GM12892 (cell line): Measurements from ENCODE around the gene ABTB2.

Source experiments
- POLR2A ChIP-seq: IDR thresholded peaks from 2 replicates; pipeline ENCODE4 v1.6.1; 2011; ENCODE audit warnings: low read depth, low read length, control low read depth
- POLR2AphosphoS5 ChIP-seq: IDR thresholded peaks from 2 replicates; pipeline ENCODE4 v1.6.1; 2011; ENCODE audit warnings: low read depth, low read length, control low read depth

DNA sequence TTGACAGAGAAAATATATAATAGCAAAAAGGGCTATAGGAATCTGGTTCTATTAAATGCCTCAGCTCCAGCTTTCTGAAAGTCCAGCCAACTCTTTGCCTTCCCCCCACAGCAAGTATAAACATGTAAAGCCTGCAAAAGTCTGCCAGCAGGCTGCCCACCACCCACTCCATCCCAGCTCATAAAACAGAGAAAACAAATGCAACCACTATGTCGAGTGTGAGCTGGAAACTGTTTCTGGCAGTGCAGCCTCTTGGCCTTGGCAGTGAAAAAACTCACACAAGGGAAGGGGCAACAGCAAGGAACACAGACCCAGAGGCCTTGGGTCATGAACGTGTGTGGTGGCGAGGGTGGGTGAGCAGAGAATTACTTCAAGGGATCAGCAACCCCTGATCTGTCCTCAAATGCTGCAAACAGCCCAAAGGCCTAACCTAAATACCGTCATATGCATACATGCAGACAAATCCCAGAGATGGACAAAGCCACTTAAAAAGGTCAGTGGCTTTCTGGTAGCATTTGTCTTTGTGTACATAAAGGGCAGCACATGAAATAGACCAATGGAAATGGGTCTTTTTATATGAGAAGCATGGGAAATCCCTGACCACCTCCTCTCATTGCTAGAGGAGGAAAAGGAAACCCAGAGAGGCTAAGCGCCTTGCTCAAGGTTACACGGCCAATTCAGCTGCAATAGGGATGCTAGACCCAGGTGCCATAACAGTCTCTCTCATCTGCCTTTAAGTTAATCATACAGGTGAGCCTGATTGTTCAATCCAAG is 177.6 kb downstream of the ABTB2 start:
- TF ChIP-seq POLR2A = no peak
- no peak for TF ChIP-seq POLR2AphosphoS5
